GM19025 (cell line): ENCODE data around the gene OPRL1.

ENCODE experiments used
- ATAC-seq: cut with Tn5 transposase; IDR thresholded peaks from one replicate; pipeline ENCODE4 v1.9.1; 2021; ENCODE audit warnings: mild to moderate bottlenecking, low read depth, moderate library complexity; ENCODE audit not compliant: unreplicated experiment

OPRL1 gene

DNA sequence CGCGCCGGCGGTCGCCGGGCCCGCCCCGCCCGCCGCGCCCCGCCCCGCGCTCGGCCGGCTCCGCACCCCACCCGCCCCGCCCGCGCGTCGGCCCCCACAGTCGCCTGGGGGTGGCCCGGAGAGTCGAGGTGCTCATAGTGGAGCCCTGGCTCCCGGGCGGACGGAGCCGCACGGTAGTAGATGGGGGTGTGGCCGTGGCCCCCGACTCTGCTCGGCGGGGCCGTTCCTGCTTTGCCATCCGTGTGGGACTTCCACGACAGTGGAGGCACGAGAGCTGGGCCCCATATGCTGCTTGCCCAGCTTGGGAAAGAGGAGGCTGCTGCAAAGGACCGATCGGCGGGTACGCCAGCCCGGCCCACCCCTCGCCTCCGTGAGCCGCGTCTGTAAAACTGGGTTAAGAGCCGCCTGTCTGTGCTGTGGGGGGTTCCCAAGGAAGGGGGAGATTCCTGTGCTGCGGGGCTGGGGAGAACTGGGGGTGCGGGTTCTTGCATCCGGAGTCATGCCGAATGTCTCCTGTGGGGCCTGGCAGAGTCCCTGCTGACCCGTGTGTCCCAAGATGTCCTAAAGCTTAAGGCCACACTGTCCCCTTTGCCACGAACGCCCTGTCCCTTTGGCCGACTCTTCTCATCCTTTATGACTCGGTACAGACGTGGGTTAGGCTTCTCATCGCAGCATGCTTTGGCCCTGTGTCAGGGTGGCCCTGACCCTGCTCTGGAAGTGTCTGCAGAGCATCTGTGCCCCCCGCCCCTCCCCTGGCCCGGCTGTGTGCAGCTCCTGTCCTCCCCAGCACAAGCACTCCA, at the start of gene OPRL1:
Gene OPRL1, plus strand, starts transcription at position 70 of the 800 bp plus-strand sequence. CDS start 12,639 bp downstream, outside the sequence.
- ATAC-seq: no peak

DNA sequence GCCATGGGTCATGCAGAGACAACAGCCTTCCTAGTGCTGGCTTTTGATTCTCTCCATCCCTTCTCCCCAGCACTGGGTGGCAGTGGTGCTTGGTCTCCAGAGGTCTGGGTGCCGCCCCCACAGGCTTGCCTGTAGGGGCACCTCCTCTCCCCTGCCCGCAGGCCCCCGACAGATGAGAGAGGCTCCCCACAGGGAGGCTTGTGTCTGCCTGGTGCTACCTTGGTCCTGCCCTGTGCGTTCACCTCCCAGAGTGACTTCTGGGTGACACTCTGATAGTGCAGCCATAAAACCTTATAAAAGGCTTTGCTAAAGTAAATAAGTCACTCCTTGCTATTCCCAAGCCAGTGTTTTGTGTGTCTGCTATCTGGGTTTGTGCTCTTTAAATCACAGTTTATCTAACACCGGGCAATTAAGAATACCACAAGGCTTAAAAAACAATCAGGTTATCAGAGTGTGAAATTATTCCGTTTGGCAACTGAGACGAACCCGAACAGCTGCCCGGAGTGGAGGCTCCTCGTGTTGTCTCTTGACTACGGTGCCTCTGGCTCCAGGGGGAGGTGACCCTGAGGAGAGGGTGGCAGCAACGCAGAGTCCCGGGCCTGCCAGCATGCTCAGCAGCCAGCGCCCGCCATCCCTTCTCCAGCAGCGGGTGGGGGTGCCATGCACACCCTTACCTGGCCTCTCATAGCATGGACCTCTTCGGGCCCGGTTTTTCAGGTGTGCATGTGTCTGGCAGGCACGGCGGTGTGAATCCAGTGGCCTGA, 49.3 kb upstream of the OPRL1 start:
- no peak for ATAC-seq

DNA sequence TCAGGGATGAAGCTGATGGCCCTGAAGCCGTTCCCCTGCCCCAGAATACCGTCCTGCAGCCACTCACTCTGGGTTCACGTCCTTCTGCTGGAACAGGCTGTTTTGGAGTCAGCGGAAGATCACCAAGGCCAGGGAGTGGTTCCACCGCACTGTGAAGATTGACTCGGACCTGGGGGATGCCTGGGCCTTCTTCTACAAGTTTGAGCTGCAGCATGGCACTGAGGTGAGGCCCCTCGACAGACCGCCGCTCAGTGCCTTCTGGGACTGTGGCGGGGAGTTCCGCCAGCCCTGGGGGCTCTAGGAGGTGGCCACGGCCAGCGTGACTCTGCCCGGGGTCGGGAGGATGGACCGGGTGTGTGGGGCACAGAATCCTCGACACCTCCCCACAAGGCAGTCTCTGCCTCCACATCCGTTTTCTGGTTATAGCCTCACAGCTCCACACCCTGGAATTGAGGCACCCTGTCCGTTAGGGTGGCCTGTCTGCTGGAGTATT, 48.0 kb upstream of the OPRL1 start:
- ATAC-seq: no peak

GRCh38 chr20:64032706-64033624, 46.9 kb upstream of the OPRL1 start:
- ATAC-seq: no peak

GRCh38 chr20:64033981-64034493, 45.8 kb upstream of the OPRL1 start:
- ATAC-seq: no peak

GRCh38 chr20:64035066-64035932, 44.6 kb upstream of the OPRL1 start:
- ATAC-seq: no peak

GRCh38 chr20:64035933-64036345, 43.9 kb upstream of the OPRL1 start, which contains the start of gene C20orf204:
C20orf204 (plus strand) TSS chr20:64036182; CDS start chr20:64036324, 142 bp downstream.
- no peak for ATAC-seq

- ATAC-seq: no peak
Measured at GRCh38 chr20:64036346-64037198, 43.3 kb upstream of the OPRL1 start.

GRCh38 chr20:64037199-64037497, 42.7 kb upstream of the OPRL1 start:
- ATAC-seq: no peak

DNA sequence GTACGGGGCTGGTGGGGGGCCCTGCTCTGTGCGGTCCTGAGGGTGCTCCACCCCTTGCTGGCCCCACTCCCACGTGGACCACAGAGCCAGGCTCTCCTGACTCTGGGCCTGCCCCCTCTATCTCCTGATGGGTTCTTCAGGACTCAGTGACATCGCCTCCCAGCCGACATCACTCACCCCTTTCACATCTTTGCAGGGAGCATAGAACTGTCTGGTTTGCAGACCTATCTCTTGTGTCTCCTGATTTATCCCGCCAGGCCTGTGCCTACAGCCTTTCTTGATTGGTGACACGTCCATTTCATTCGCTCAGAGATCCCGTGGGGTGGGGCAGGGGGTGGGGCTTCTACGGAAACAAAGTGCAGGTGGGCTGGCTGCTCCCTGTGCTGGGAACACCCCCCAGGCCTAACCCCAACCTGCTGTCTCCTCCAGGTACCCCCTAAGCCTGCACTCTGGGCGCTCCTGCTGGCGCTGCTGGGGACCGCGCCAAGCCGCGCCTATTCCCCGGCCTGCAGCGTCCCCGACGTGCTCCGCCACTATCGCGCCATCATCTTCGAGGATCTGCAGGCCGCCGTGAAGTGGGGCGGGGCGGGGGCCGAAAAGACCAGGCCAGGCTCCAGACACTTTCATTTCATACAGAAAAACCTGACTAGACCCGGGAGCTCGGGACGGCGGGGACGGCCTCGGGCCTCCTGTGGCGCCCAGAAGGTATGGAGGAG, 42.2 kb upstream of the OPRL1 start:
- ATAC-seq: no peak

- peak; percentile 39 for ATAC-seq
Measured at GRCh38 chr20:64038224-64038564, 41.7 kb upstream of the OPRL1 start.

DNA sequence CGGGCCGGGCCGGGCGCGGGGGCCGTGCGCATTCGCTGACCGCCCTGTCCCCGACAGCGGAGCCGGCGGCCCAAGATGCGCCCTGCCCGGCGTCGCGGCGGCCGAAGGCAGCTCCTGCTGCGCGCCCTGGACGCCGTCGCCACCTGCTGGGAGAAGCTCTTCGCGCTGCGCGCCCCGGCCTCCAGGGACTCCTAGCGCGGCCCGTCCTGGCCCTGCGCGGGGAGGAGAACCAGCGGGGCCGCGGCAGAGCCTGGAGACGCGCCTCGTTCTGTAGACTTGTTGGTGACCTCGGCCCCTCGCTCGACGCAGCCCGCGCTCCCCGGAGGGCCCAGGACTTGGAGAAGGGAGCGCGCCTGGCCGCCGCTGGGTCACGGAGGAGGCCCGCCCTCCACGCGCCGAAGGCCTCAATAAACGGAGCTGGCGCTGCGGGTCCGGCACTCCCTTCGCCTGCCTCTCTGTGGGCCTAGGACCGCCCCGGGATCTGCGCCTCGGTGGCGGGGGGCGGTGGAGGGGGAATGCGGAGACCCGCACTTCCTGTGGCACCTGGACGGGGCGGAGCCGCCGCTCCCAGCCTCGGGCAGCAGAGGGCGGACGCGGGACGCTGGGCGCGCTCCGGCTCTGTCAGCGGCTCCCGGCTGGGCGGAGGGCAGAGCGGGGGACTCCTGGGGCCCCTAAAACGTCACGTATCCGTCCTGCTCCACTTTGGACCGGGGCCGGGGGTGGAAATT, 41.2 kb upstream of the OPRL1 start:
- ATAC-seq: peak; percentile 51

DNA sequence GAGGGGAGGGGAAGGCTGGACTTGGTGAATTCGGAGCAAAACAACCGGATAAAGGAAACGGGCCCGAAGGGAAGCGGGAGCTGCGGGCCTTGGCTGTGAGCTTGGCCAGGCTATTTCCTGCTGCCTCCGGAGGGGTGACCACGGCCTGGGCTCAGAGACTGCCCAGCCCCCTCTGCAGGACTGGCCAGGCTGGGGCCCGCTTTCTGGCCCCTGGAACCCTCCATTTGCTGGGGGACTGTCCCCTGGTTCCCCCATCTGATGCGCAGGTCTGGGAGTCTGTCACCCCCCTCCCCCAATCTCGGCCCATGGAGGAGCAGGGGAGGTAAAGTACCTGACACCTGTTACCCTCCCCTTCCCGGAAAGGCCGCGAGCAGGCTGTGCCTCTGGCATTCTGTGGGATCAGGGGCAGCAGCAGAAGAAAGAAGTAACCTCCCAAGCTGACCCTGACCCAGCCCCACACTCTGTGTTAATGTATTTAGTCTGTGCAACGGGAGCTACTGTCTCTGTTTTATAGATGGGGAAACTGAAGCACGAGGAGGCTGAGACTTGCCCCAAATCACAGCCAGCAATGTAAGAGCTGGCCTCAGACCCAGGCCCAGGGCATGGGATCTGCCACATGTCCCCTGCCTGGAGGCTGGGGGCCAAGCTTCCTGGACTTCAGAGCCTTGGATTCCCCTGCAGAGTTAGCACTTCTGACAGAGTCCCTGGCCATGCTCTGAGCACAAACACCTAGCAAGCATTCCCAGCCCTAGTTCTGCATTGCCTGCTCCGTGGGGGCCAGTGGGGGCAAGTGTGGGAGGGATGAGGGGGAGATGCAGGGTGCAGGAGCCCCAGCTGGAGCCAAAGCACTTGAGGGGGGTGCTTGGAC, 40.4 kb upstream of the OPRL1 start:
- no peak for ATAC-seq

DNA sequence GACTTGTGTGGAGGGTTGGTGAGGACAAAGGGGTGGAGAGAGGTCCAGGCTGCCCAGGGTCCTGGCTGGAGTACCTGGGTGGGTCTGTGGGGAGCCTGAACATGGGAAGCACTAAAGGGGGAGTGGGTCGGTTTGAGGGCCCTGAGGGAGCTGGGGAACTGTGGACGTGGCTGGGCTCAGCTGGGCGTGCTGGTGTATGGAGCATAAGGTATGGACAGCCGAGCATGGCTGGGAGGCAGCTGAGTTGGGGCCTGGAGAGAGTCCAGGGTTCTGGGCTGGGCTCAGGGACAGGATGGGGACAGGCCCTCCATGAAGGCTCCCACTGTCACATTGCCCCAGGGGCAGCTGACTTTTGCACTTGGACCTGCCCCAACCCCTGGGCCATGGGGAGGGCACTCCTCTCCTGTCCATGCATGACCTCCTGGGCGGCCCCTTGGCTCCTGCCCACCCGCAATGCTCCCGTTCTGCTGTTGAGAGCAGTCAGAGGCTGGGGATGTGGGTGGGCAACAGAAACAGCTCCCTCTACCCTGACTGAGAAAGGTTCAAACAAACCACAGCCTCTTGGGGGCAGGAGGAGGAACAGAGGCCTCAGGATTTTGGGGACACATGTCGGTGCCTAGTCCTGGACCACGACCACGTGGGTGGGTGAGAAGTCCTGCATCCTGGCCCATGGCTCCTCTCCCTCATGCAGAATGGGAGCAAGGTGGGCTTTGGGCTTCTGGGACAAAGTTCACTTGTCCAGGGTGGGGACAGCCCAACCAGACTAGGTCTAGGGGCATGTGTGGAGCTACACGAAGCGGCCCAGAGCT, 39.4 kb upstream of the OPRL1 start:
- no peak for ATAC-seq

GRCh38 chr20:64041040-64041780, 38.7 kb upstream of the OPRL1 start:
- no peak for ATAC-seq
